H1 (cell line): ENCODE data around the gene MLEC. TPM values are rescaled to one million over a fixed set of nuclear protein-coding genes. Genes with fewer than 3 reads are reported as not detected.

ENCODE experiments used
- CTCF ChIA-PET: fragments of 300-600 bp; sonication (Branson Sonifier 250); formaldehyde crosslinking; loops from one replicate; lab custom pipeline; 2021; ENCODE audit not compliant: partially characterized antibody; lab: Charles Lee
- POLR2A ChIA-PET: fragments of 300-600 bp; sonication (Branson Sonifier 250); formaldehyde crosslinking; loops from one replicate; lab custom pipeline; 2021; ENCODE audit warnings: inconsistent platforms; ENCODE audit not compliant: partially characterized antibody; lab: Charles Lee
- DNase-seq, 2 experiments: peaks; one replicate each; pipeline versions ENCODE4 v3.0.0 to v3.0.0-alpha.2; 2010 to 2022; ENCODE audit warnings: low spot score in 2 of 2, low read depth in 1 of 2, mixed read lengths in 1 of 2
- FAIRE-seq: peaks from 2 replicates; lab custom pipeline; 2011; peaks lifted over from hg19 to GRCh38; lab: Jason Lieb, UNC
- H2AFZ ChIP-seq: 2 replicates; pipeline ENCODE4 v1.8.1; 2012; ENCODE audit warnings: low read length, inconsistent platforms
- H2AK5ac ChIP-seq: 2 replicates; pipeline ENCODE4 v1.6.1; 2013; ENCODE audit warnings: low read depth, low read length
- H2BK120ac ChIP-seq: replicated peaks from 2 replicates; pipeline ENCODE3; 2013; ENCODE audit warnings: low read depth, low read length, inconsistent platforms
- H2BK12ac ChIP-seq: 2 replicates; pipeline ENCODE4 v1.6.1; 2013; ENCODE audit warnings: low read depth, low read length
- H2BK15ac ChIP-seq: 2 replicates; pipeline ENCODE4 v1.6.1; 2013; ENCODE audit warnings: low read length
- H2BK20ac ChIP-seq: 2 replicates; pipeline ENCODE4 v1.6.1; 2013; ENCODE audit warnings: low read length
- H2BK5ac ChIP-seq: 2 replicates; pipeline ENCODE4 v1.6.1; 2013; ENCODE audit warnings: low read depth, low read length
- H3K14ac ChIP-seq: 2 replicates; pipeline ENCODE4 v1.6.1; 2013; ENCODE audit warnings: inconsistent platforms; ENCODE audit not compliant: insufficient read length
- H3K18ac ChIP-seq: 2 replicates; pipeline ENCODE4 v1.6.1; 2013; ENCODE audit warnings: low read length; ENCODE audit errors: extremely low read depth
- H3K23ac ChIP-seq: 2 replicates; pipeline ENCODE4 v1.6.1; 2013; ENCODE audit warnings: inconsistent platforms; ENCODE audit not compliant: insufficient read length
- H3K23me2 ChIP-seq: 2 replicates; pipeline ENCODE4 v1.6.1; 2013; ENCODE audit warnings: low read depth, low read length
- H3K27ac ChIP-seq: 2 replicates; pipeline ENCODE4 v1.6.1; 2011; ENCODE audit warnings: low read depth, low read length, inconsistent platforms
- H3K27me3 ChIP-seq, 4 experiments: replicated peaks in 1 of 4; 1 replicate in 1 of 4; 2 replicates in 3 of 4; pipeline versions ENCODE4 v1.6.1 to v1.8.1; 2011 to 2013; ENCODE audit warnings: low read length in 3 of 4, mild to moderate bottlenecking in 3 of 4, inconsistent platforms in 2 of 4, mixed read lengths in 2 of 4, moderate library complexity in 1 of 4; ENCODE audit not compliant: control insufficient read depth in 3 of 4, insufficient read depth in 3 of 4; ENCODE audit errors: extremely low read depth in 1 of 4
- H3K36me3 ChIP-seq, 4 experiments: 2 replicates each; pipeline versions ENCODE4 v1.6.1 to v1.8.1; 2011 to 2013; ENCODE audit warnings: mild to moderate bottlenecking in 4 of 4, low read length in 3 of 4, moderate library complexity in 2 of 4, control low read depth in 1 of 4, inconsistent platforms in 1 of 4; ENCODE audit not compliant: insufficient read depth in 4 of 4, control insufficient read depth in 2 of 4
- H3K4ac ChIP-seq: replicated peaks from 2 replicates; pipeline ENCODE3; 2013; ENCODE audit warnings: low read length, low read depth, mixed read lengths, inconsistent platforms; ENCODE audit not compliant: insufficient read length
- H3K4me1 ChIP-seq, 4 experiments: replicated peaks in 1 of 4; 1 replicate in 1 of 4; 2 replicates in 3 of 4; pipeline versions ENCODE4 v1.6.1 to v1.8.1; 2011 to 2013; ENCODE audit warnings: low read length in 3 of 4, inconsistent platforms in 2 of 4, mixed read lengths in 1 of 4; ENCODE audit not compliant: insufficient read depth in 4 of 4, control insufficient read depth in 3 of 4
- H3K4me2 ChIP-seq, 2 experiments: 2 replicates each; pipeline versions ENCODE4 v1.6.1 to v1.8.1; 2011 to 2013; ENCODE audit warnings: low read depth in 2 of 2, low read length in 2 of 2, control low read depth in 1 of 2, inconsistent platforms in 1 of 2, mild to moderate bottlenecking in 1 of 2; ENCODE audit not compliant: insufficient read depth in 1 of 2
- H3K4me3 ChIP-seq, 4 experiments: fragments of 200-600, 300-600 bp in 1 of 4; sonication (generic), shearing (Covaris generic), sonication (Bioruptor Twin) in 1 of 4; 2 replicates each; pipeline versions ENCODE4 v1.5.1 to v1.8.1; 2011 to 2016; ENCODE audit warnings: low read length in 4 of 4, low read depth in 3 of 4, control low read depth in 2 of 4, inconsistent platforms in 2 of 4, mild to moderate bottlenecking in 2 of 4, mixed read lengths in 1 of 4, moderate library complexity in 1 of 4; ENCODE audit not compliant: insufficient read depth in 2 of 4; ENCODE audit errors: extremely low read depth in 1 of 4
- H3K56ac ChIP-seq: replicated peaks from 2 replicates; pipeline ENCODE3; 2013; ENCODE audit warnings: low read depth, mild to moderate bottlenecking, mixed read lengths, low read length, inconsistent platforms; ENCODE audit not compliant: insufficient read length
- H3K79me1 ChIP-seq: 2 replicates; pipeline ENCODE4 v1.6.1; 2013; ENCODE audit warnings: low read depth, low read length, control low read depth
- H3K79me2 ChIP-seq, 2 experiments: 2 replicates each; pipeline versions ENCODE4 v1.6.1 to v1.8.1; 2012 to 2013; ENCODE audit warnings: low read length in 2 of 2, mild to moderate bottlenecking in 2 of 2, inconsistent platforms in 1 of 2; ENCODE audit not compliant: insufficient read depth in 2 of 2, control insufficient read depth in 1 of 2
- H3K9ac ChIP-seq, 4 experiments: replicated peaks in 1 of 4; 1 replicate in 1 of 4; 2 replicates in 3 of 4; pipeline versions ENCODE4 v1.6.1 to v1.8.1; 2011 to 2013; ENCODE audit warnings: low read depth in 3 of 4, low read length in 3 of 4, control low read depth in 2 of 4, mild to moderate bottlenecking in 2 of 4, moderate library complexity in 2 of 4, inconsistent platforms in 1 of 4; ENCODE audit errors: extremely low read depth in 1 of 4
- H3K9me3 ChIP-seq, 2 experiments: 2 replicates each; pipeline versions ENCODE4 v1.6.1 to v1.8.1; 2012 to 2013; ENCODE audit warnings: mild to moderate bottlenecking in 2 of 2, moderate library complexity in 2 of 2, control low read depth in 1 of 2, inconsistent platforms in 1 of 2, low read depth in 1 of 2, low read length in 1 of 2, mixed read lengths in 1 of 2; ENCODE audit not compliant: insufficient read depth in 2 of 2
- H4K20me1 ChIP-seq, 2 experiments: replicated peaks in 1 of 2; 2 replicates each; pipeline versions ENCODE3 to v1.8.1; 2011 to 2013; ENCODE audit warnings: inconsistent platforms in 2 of 2, low read length in 2 of 2, mild to moderate bottlenecking in 1 of 2; ENCODE audit not compliant: insufficient read depth in 2 of 2, control insufficient read depth in 1 of 2
- H4K5ac ChIP-seq: 2 replicates; pipeline ENCODE4 v1.6.1; 2013; ENCODE audit warnings: low read length, low read depth, mixed read lengths, inconsistent platforms; ENCODE audit not compliant: insufficient read length
- H4K8ac ChIP-seq: 2 replicates; pipeline ENCODE4 v1.8.0; 2013; ENCODE audit warnings: mild to moderate bottlenecking, moderate library complexity, low read length, inconsistent platforms; ENCODE audit not compliant: insufficient read depth; ENCODE audit errors: extremely low read depth
- H4K91ac ChIP-seq: replicated peaks from 2 replicates; pipeline ENCODE3; 2013; ENCODE audit warnings: low read length, mixed read lengths, inconsistent platforms; ENCODE audit not compliant: insufficient read length
- ATF3 ChIP-seq: IDR thresholded peaks from 2 replicates; pipeline ENCODE4 v1.6.1; 2011; ENCODE audit warnings: low read depth, mild to moderate bottlenecking, low read length; ENCODE audit not compliant: insufficient read depth
- CHD1 ChIP-seq: IDR thresholded peaks from 2 replicates; pipeline ENCODE4 v1.6.1; 2012; ENCODE audit warnings: low read depth, low read length, improper control_type of control experiment
- HDAC2 ChIP-seq, 2 experiments: fragments of 300-600 bp in 1 of 2; sonication (generic) in 1 of 2; IDR thresholded peaks; 2 replicates each; pipeline ENCODE4 v1.6.1; 2011 to 2012; ENCODE audit warnings: low read depth in 2 of 2, low read length in 2 of 2, mild to moderate bottlenecking in 2 of 2, moderate library complexity in 2 of 2, borderline replicate concordance in 1 of 2, inconsistent platforms in 1 of 2
- HDAC6 ChIP-seq: IDR thresholded peaks from one replicate; pipeline ENCODE4 v1.7.1; 2012; ENCODE audit warnings: low read depth, mild to moderate bottlenecking, inconsistent platforms, low read length, moderate library complexity
- JUND ChIP-seq: IDR thresholded peaks from 2 replicates; pipeline ENCODE4 v1.6.1; 2011; ENCODE audit warnings: mild to moderate bottlenecking, improper control_type of control experiment, low read length
- KDM4A ChIP-seq: IDR thresholded peaks from one replicate; pipeline ENCODE4 v1.7.1; 2012; ENCODE audit warnings: low read depth, mild to moderate bottlenecking, moderate library complexity, low read length, inconsistent platforms; ENCODE audit not compliant: severe bottlenecking
- NANOG ChIP-seq: IDR thresholded peaks from 2 replicates; pipeline ENCODE4 v1.6.1; 2011; ENCODE audit warnings: low read length, low read depth, mild to moderate bottlenecking, inconsistent platforms; ENCODE audit not compliant: insufficient read depth, poor library complexity, severe bottlenecking
- SIN3A ChIP-seq, 2 experiments: IDR thresholded peaks in 1 of 2; conservative IDR thresholded peaks in 1 of 2; 2 replicates each; pipeline ENCODE4 v1.6.1; 2011 to 2012; ENCODE audit warnings: low read length in 2 of 2, improper control_type of control experiment in 1 of 2, low read depth in 1 of 2, mild to moderate bottlenecking in 1 of 2
- SP2 ChIP-seq: IDR thresholded peaks from 2 replicates; pipeline ENCODE4 v1.6.1; 2012; ENCODE audit warnings: mild to moderate bottlenecking, low read length, inconsistent platforms
- SP4 ChIP-seq: IDR thresholded peaks from 2 replicates; pipeline ENCODE4 v1.6.1; 2012; ENCODE audit warnings: low read length, inconsistent platforms
- TBP ChIP-seq: IDR thresholded peaks from 2 replicates; pipeline ENCODE4 v1.6.1; 2011; ENCODE audit warnings: low read depth, low read length, improper control_type of control experiment
- ZNF274 ChIP-seq: IDR thresholded peaks from 2 replicates; pipeline ENCODE4 v1.7.0; 2012; ENCODE audit warnings: low read length, borderline replicate concordance; ENCODE audit errors: extremely low read depth
- WGBS, 2 experiments: shearing (Covaris generic) in 1 of 2; methylation state at CpG; one replicate each; pipeline versions ENCODE4 v1.1.6 to v1.1.7; 2013 to 2015; ENCODE audit warnings: low lambda C conversion rate in 2 of 2, mixed read lengths in 2 of 2, inconsistent platforms in 1 of 2, low coverage in 1 of 2, missing lambda C conversion rate in 1 of 2; ENCODE audit not compliant: insufficient replicate concordance in 2 of 2, insufficient coverage in 1 of 2, insufficient read length in 1 of 2; ENCODE audit errors: extremely low coverage in 1 of 2, missing lambda C conversion rate in 1 of 2; 5-methylcytosine and 5-hydroxymethylcytosine counted together
- polyA plus RNA-seq, 7 experiments: library from polyadenylated mRNA; depleted of rRNA in 3 of 7; stranded (reverse) in 5 of 7; unstranded in 2 of 7; fragments of >200 nt in 5 of 7; fragments of 200-250 nt in 2 of 7; gene quantifications; 1 replicate in 5 of 7; 2 replicates in 1 of 7; 4 replicates in 1 of 7; pipeline versions ENCODE4 v1.2.1 to v1.2.3, GENCODE V29; 2011 to 2013; ENCODE audit warnings: missing spikeins in 2 of 7, mixed read lengths in 2 of 7
- total RNA-seq: library from RNA; stranded (reverse); fragmentation: NEBNext Ultra II Directional; extraction: Animal tissue kit (Norgen Biotek cat#: 25700); gene quantifications from 2 replicates; pipeline ENCODE4 v1.2.1, GENCODE V29; 2021

The MLEC gene
- total and polyA plus RNA-seq, 2 of the 8 experiments (the other 6 are each of a cell fraction or from before 2014, with no cell fraction given) = 37.1 to 260 TPM

GRCh38 chr12:120688527-120689071 is 1.6 kb downstream of the MLEC start:
- DNase-seq = no peak
- H2AK5ac ChIP-seq = no peak overlapping the region
- peaks cover 43 to 65% of the 10 kb centered on the region in 2 experiments for H3K79me2 ChIP-seq
- H4K20me1 ChIP-seq = peaks cover 15 to 20% of the 10 kb centered on the region in 2 experiments
- no peak overlapping the region for H2BK20ac ChIP-seq
- H4K5ac ChIP-seq = no peak overlapping the region
- H2BK5ac ChIP-seq = no peak overlapping the region
- peak overlapping the region; percentile 74 to 93 (median 90) for H3K4me3 ChIP-seq
- no peaks in the 10 kb centered on the region for H3K9me3 ChIP-seq
- no peak for FAIRE-seq
- no peak overlapping the region for H2AFZ ChIP-seq
- H2BK120ac ChIP-seq = no peak overlapping the region
- H3K27me3 ChIP-seq = no peaks in the 10 kb centered on the region
- H3K56ac ChIP-seq = peak overlapping the region; percentile 17
- no peak overlapping the region for H2BK12ac ChIP-seq
- no peak overlapping the region for H2BK15ac ChIP-seq
- no peak overlapping the region for H4K91ac ChIP-seq
- H3K4me1 ChIP-seq = peaks cover 5 to 15% (median 11%) of the 10 kb centered on the region in 4 experiments; a peak in 5 of 7 replicates
- POLR2A ChIA-PET = interaction anchor here (0.7 to 4.5 kb wide), 8 partner anchors 11 to 397 kb away, joined by 3 to 28 read pairs (median 4); partner anchors contain the start of gene POP5
- H3K27ac ChIP-seq = no peak overlapping the region
- peak overlapping the region; percentile 87 to 96 for H3K4me2 ChIP-seq
- no peaks in the 10 kb centered on the region for H3K36me3 ChIP-seq
- H3K9ac ChIP-seq = peak overlapping the region in 2 of 4 experiments; percentile 60 to 69; a peak in 2 of 7 replicates
- no peak overlapping the region for H4K8ac ChIP-seq
- 50% methylated on average over 6 of the region's 6 CpGs; no CpG with 5 or more reads in 1 of the 2 experiments for WGBS, 2 experiments
- H3K79me1 ChIP-seq = peaks cover 9% of the 10 kb centered on the region; the same call in 1 of the 2 replicates
- H3K23ac ChIP-seq = no peak overlapping the region
- CTCF ChIA-PET = interaction anchor here (0.6 to 10.4 kb wide), 9 partner anchors 14 to 284 kb away, joined by 3 to 87 read pairs (median 4); no protein-coding TSS in a partner anchor
- no peak overlapping the region for H3K4ac ChIP-seq
- no peak overlapping the region for H3K14ac ChIP-seq
- H3K18ac ChIP-seq = no peak overlapping the region
- peaks cover 16% of the 10 kb centered on the region for H3K23me2 ChIP-seq
- TF ChIP-seq ZNF274 (no peak), SP4 (no peak), ATF3 (no peak), CHD1 (no peak), TBP (no peak), KDM4A (no peak), HDAC6 (no peak), NANOG (no peak), SP2 (no peak), JUND (no peak), SIN3A (conservative IDR thresholded peaks at IDR 0.05 in 1 of 2, IDR thresholded peaks at IDR 0.05 in 1 of 2; ENCODE audit: low read depth in 1 of 2, low read length in 2 of 2) (no peak), HDAC2 (IDR thresholded peaks at IDR 0.05; ENCODE audit: borderline replicate concordance in 1 of 2, low read depth in 2 of 2, low read length in 2 of 2) (no peak)
